B cell (primary cell): ENCODE results near the gene LAIR2. TPM values are rescaled to one million over a fixed set of nuclear protein-coding genes. Genes with fewer than 3 reads are reported as not detected.

Source experiments
- ATAC-seq: fragments of 200-7000 bp; cut with Tn5 transposase; one replicate; pipeline ENCODE4 v1.10.0; 2021; ENCODE audit warnings: low read depth, mild to moderate bottlenecking, moderate number of reproducible peaks, moderate library complexity
- CTCF ChIA-PET: fragments of 350-600 bp; sonication (Branson Sonifier 250); formaldehyde crosslinking; loops from one replicate; lab custom pipeline; 2021; ENCODE audit warnings: antibody characterized with exemption, inconsistent platforms; lab: Charles Lee
- POLR2A ChIA-PET: fragments of 350-600 bp; sonication (Branson Sonifier 250); formaldehyde crosslinking; loops from one replicate; lab custom pipeline; 2021; ENCODE audit warnings: antibody characterized with exemption; lab: Charles Lee
- DNase-seq: peaks from one replicate; pipeline ENCODE4 v3.0.0; 2013
- H2AFZ ChIP-seq: 2 replicates; pipeline ENCODE4 v1.6.1; 2012; ENCODE audit warnings: mild to moderate bottlenecking, low read depth, low read length; ENCODE audit not compliant: insufficient read depth, poor library complexity, severe bottlenecking
- H3K27ac ChIP-seq, 2 donors: 1 replicate in 1 of 2; 2 replicates in 1 of 2; pipeline ENCODE4 v1.5.1; 2012 to 2013; ENCODE audit warnings: low read length in 2 of 2, mild to moderate bottlenecking in 2 of 2, moderate library complexity in 1 of 2
- H3K27me3 ChIP-seq, 4 experiments: fragments of 200-600 bp in 1 of 4; sonication (generic) in 1 of 4; replicated peaks in 1 of 4; 1 replicate in 2 of 4; 2 replicates in 2 of 4; pipeline versions ENCODE4 v1.6.1 to v1.7.0; 2013 to 2016; ENCODE audit warnings: low read length in 3 of 4, mild to moderate bottlenecking in 2 of 4, mixed read lengths in 1 of 4, moderate library complexity in 1 of 4; ENCODE audit not compliant: insufficient read depth in 4 of 4, control insufficient read depth in 3 of 4; ENCODE audit errors: control extremely low read depth in 1 of 4
- H3K36me3 ChIP-seq, 2 experiments: replicated peaks in 1 of 2; 1 replicate in 1 of 2; 2 replicates in 1 of 2; pipeline versions ENCODE4 v1.6.1 to v1.7.1; 2013; ENCODE audit warnings: low read length in 1 of 2; ENCODE audit not compliant: insufficient read depth in 2 of 2, control insufficient read depth in 1 of 2; ENCODE audit errors: control extremely low read depth in 1 of 2, extremely low read depth in 1 of 2
- H3K4me1 ChIP-seq, 2 donors: fragments of 200-600 bp in 1 of 2; sonication (generic) in 1 of 2; 1 replicate in 1 of 2; 2 replicates in 1 of 2; pipeline versions ENCODE4 v1.5.1 to v1.6.1; 2013 to 2017; ENCODE audit warnings: low read length in 2 of 2; ENCODE audit not compliant: control insufficient read depth in 2 of 2, insufficient read depth in 2 of 2
- H3K4me2 ChIP-seq: replicated peaks from 2 replicates; pipeline ENCODE3; 2012; ENCODE audit warnings: mild to moderate bottlenecking, low read depth, low read length; ENCODE audit not compliant: poor library complexity, severe bottlenecking
- H3K4me3 ChIP-seq, 5 experiments: fragments of 200-600 bp in 1 of 5; sonication (generic) in 1 of 5; 1 replicate in 3 of 5; 2 replicates in 2 of 5; pipeline versions ENCODE4 v1.5.1 to v1.7.0; 2011 to 2016; ENCODE audit warnings: low read length in 4 of 5, mild to moderate bottlenecking in 4 of 5, low read depth in 2 of 5, control low read depth in 1 of 5, moderate library complexity in 1 of 5; ENCODE audit not compliant: insufficient read depth in 1 of 5; ENCODE audit errors: control extremely low read depth in 1 of 5, extremely low read depth in 1 of 5
- H3K79me2 ChIP-seq: fragments of 200-600 bp; sonication (generic); one replicate; pipeline ENCODE4 v1.6.0; 2016; ENCODE audit warnings: low read length; ENCODE audit not compliant: control insufficient read depth, insufficient read depth
- H3K9ac ChIP-seq: fragments of 200-600 bp; sonication (generic); 2 replicates; pipeline ENCODE4 v1.6.1; 2017; ENCODE audit warnings: mild to moderate bottlenecking, low read length, moderate library complexity
- H3K9me3 ChIP-seq, 3 donors: one replicate each; pipeline versions ENCODE4 v1.6.1 to v1.7.1; 2013; ENCODE audit warnings: low read length in 2 of 3; ENCODE audit not compliant: control insufficient read depth in 2 of 3, insufficient read depth in 1 of 3; ENCODE audit errors: control extremely low read depth in 1 of 3
- H4K20me1 ChIP-seq: 2 replicates; pipeline ENCODE4 v1.6.0; 2012; ENCODE audit warnings: mild to moderate bottlenecking, low read length; ENCODE audit not compliant: insufficient read depth, control insufficient read depth, poor library complexity, severe bottlenecking
- H3K27ac Mint-ChIP-seq: one replicate; pipeline ENCODE4 v1.8.0; 2021; ENCODE audit warnings: mixed read lengths
- H3K27me3 Mint-ChIP-seq: one replicate; pipeline ENCODE4 v1.8.0; 2021; ENCODE audit warnings: mixed read lengths
- H3K4me1 Mint-ChIP-seq: one replicate; pipeline ENCODE4 v1.8.0; 2021; ENCODE audit warnings: mixed read lengths
- H3K4me3 Mint-ChIP-seq: one replicate; pipeline ENCODE4 v1.8.0; 2021; ENCODE audit warnings: mixed read lengths
- H3K9me3 Mint-ChIP-seq: one replicate; pipeline ENCODE4 v1.8.0; 2022; ENCODE audit warnings: mixed read lengths; ENCODE audit not compliant: insufficient read depth
- CTCF ChIP-seq: fragments of 200-600 bp; IDR thresholded peaks from one replicate; pipeline ENCODE4 v1.8.0; 2022; ENCODE audit warnings: antibody characterized with exemption, mild to moderate bottlenecking
- EZH2 ChIP-seq: IDR thresholded peaks from 2 replicates; pipeline ENCODE4 v1.6.1; 2012; ENCODE audit warnings: borderline replicate concordance, low read depth, mild to moderate bottlenecking, moderate library complexity, low read length; ENCODE audit not compliant: insufficient read depth, poor library complexity, severe bottlenecking
- WGBS: methylation state at CpG from one replicate; pipeline ENCODE4 v1.1.5; 2013; ENCODE audit warnings: missing lambda C conversion rate; ENCODE audit not compliant: insufficient coverage; 5-methylcytosine and 5-hydroxymethylcytosine counted together
- intact Hi-C: fragments of 100-400 bp; cut with micrococcal nuclease; formaldehyde crosslinking; loops from one replicate; pipeline ENCODE4 v1.10.0; 2022
- polyA plus RNA-seq: library from polyadenylated mRNA; depleted of rRNA; stranded (reverse); fragments of >200 nt; gene quantifications from 2 replicates; pipeline ENCODE4 v1.2.3, GENCODE V29; 2012
- total RNA-seq, 2 donors: library from RNA; stranded (reverse); fragments of 120-200 nt in 1 of 2; gene quantifications; 1 replicate in 1 of 2; 2 replicates in 1 of 2; pipeline versions ENCODE4 v1.2.3 to v1.2.4, GENCODE V29; 2013 to 2022

Gene LAIR2
- total and polyA plus RNA-seq, 2 donors (not counting 1 experiment from before 2014, with no cell fraction given): not detected

DNA sequence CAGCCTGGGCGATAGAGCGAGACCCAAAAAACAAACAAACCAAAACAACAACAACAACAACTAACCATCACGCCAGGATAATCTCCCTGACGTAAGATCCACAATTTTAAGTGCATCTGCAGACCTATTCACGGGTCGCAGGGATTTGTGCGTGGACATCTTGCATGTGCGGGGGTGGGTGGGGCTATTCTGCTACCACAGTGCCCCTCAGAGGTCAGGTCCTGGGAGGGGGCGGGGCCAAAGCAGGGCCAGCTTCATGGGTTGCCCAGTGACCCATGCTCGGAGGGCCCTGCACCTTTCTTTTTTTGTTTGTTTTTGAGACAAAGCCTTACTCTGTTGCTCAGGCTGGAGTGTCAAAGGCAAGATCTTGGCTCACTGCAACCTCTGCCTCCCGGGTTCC, 26.9 kb upstream of the LAIR2 start:
- intact Hi-C loops: no loop called here
- Histone ChIP-seq H3K79me2 (no peaks in the 10 kb centered on the region), H3K36me3 (no peaks in the 10 kb centered on the region), H3K4me3 (no peak overlapping the region), H3K9ac (no peak overlapping the region), H4K20me1 (no peaks in the 10 kb centered on the region), H3K9me3 (peaks cover 0 to 4% (median 0%) of the 10 kb centered on the region in 3 donors), H2AFZ (no peak overlapping the region), H3K27me3 (peaks cover 0 to 33% (median 11%) of the 10 kb centered on the region in 4 experiments), H3K4me1 (peaks cover 9 to 13% of the 10 kb centered on the region in 2 donors), H3K4me2 (no peak overlapping the region), H3K27ac (no peak overlapping the region)
- TF ChIP-seq EZH2: no peak
- TF ChIP-seq CTCF: no peak
- DNase-seq (no peak), ATAC-seq (no peak)
- H3K27me3 Mint-ChIP-seq: peaks cover 34% of the 10 kb centered on the region
- no peaks in the 10 kb centered on the region for H3K9me3 Mint-ChIP-seq
- no peak overlapping the region for H3K27ac Mint-ChIP-seq
- WGBS: 92% methylated on average over 7 of the region's 11 CpGs
- ChIA-PET CTCF (no interaction called here), POLR2A (no interaction called here)
- H3K4me3 Mint-ChIP-seq: no peak overlapping the region
- peaks cover 11% of the 10 kb centered on the region for H3K4me1 Mint-ChIP-seq

- DNase-seq: no peak
- TF ChIP-seq CTCF (no peak), EZH2 (no peak)
- H3K9ac ChIP-seq: no peak overlapping the region
- H2AFZ ChIP-seq: no peak overlapping the region
- Mint-ChIP-seq H3K4me1 (peaks cover 17% of the 10 kb centered on the region), H3K4me3 (no peak overlapping the region), H3K27me3 (peaks cover 37% of the 10 kb centered on the region), H3K27ac (no peak overlapping the region), H3K9me3 (no peaks in the 10 kb centered on the region)
- no peaks in the 10 kb centered on the region for H3K36me3 ChIP-seq
- H3K27me3 ChIP-seq: peaks cover 0 to 29% (median 5%) of the 10 kb centered on the region in 4 experiments
- H3K4me1 ChIP-seq: peaks cover 10 to 15% of the 10 kb centered on the region in 2 donors
- no peak overlapping the region for H3K4me3 ChIP-seq
- H3K27ac ChIP-seq: no peak overlapping the region
- POLR2A ChIA-PET: interaction anchor here (0.7 kb wide), 1 partner anchor 489 kb away, joined by 7 read pairs; no protein-coding TSS in a partner anchor
- ATAC-seq: no peak
- H4K20me1 ChIP-seq: no peaks in the 10 kb centered on the region
- 94% methylated on average over 2 of the region's 3 CpGs for WGBS
- CTCF ChIA-PET: interaction anchor here (2.6 to 7.2 kb wide), 3 partner anchors 169 to 200 kb away, joined by 9 to 246 read pairs (median 41); no protein-coding TSS in a partner anchor
- H3K9me3 ChIP-seq: no peaks in the 10 kb centered on the region
- no peak overlapping the region for H3K4me2 ChIP-seq
- intact Hi-C loops: no loop called here
- H3K79me2 ChIP-seq: no peaks in the 10 kb centered on the region
Measured at GRCh38 chr19:54477650-54478049, 25.0 kb upstream of the LAIR2 start.
